ENCODE data around the gene PELI2.

- TF ChIP-seq CTCF (IDR thresholded peaks at IDR 0.05): no peak
- no peak for TF ChIP-seq POLR2A (IDR thresholded peaks at IDR 0.05)
Measured at GRCh38 chr14:56154321-56154720, 36.1 kb downstream of the PELI2 start.

All from lower leg skin (tissue), 3 donors.